Measurements from ENCODE around the gene EMB. TPM values are rescaled to one million over a fixed set of nuclear protein-coding genes. Genes with fewer than 3 reads are reported as not detected.

Gene EMB
- total RNA-seq, 2 experiments from 2014 or later: 181 to 188 TPM

GRCh38 chr5:50352382-50352781, 88.7 kb downstream of the EMB start:
- Mint-ChIP-seq H3K4me1 (no peaks in the 10 kb centered on the region), H3K36me3 (ENCODE audit: low read depth) (no peaks in the 10 kb centered on the region), H3K9me3 (peaks cover under 1% of the 10 kb centered on the region), H3K4me3 (no peak overlapping the region), H3K27me3 (no peaks in the 10 kb centered on the region), H3K27ac (no peak overlapping the region)
- POLR2A ChIA-PET: no interaction called here
- CTCF ChIA-PET: no interaction called here
- no peak for DNase-seq

Other genes with a start within 250 kb of the EMB start
- 10 to 100 TPM; 91.7 to 96.2 TPM for gene PARP8, start 225.3 kb upstream of the EMB start, total RNA-seq